ENCODE results near the gene CTPS2.

- TF ChIP-seq POLR2AphosphoS5 (IDR thresholded peaks at IDR 0.05) (no peak), CTCF (IDR thresholded peaks at IDR 0.05) (no peak)
Observed at GRCh38 chrX:16659321-16659720, 53.1 kb downstream of the CTPS2 start.

Data from breast epithelium (tissue), 3 donors.